Ammon's horn (tissue), 1 donor: ENCODE measurements around the gene LTBR.
"Not testable (repeated sequence)": the region's sequence is repeated elsewhere in the genome, so short reads cannot be mapped to it uniquely, and the experiment has no call there.

Experiments
- DNase-seq: peaks from one replicate; pipeline ENCODE4 v3.0.0-alpha.2; 2016; ENCODE audit warnings: low spot score

Gene LTBR

GRCh38 chr12:6383572-6384498, at the start of gene LTBR:
Gene LTBR, plus strand, starts transcription at chr12:6384162. Its CDS starts 197 bp downstream, at chr12:6384359.
- DNase-seq: peak; percentile 84

- no peak for DNase-seq
These were observed 49.6 kb upstream of the LTBR start for GRCh38 chr12:6334359-6334758.

- no peak for DNase-seq
These were observed 49.0 kb upstream of the LTBR start for GRCh38 chr12:6334940-6335450.

GRCh38 chr12:6335451-6336078, 48.4 kb upstream of the LTBR start:
- DNase-seq: peak; percentile 53

- DNase-seq: peak; percentile 87
These were observed 47.7 kb upstream of the LTBR start for GRCh38 chr12:6336079-6336888.

- DNase-seq: no peak
These were observed 46.8 kb upstream of the LTBR start for GRCh38 chr12:6336889-6337853.

- no peak for DNase-seq
These were observed 46.0 kb upstream of the LTBR start for GRCh38 chr12:6337958-6338433.

GRCh38 chr12:6338536-6338935, 45.4 kb upstream of the LTBR start:
- not testable (repeated sequence) for DNase-seq

- no peak for DNase-seq
These were observed 45.0 kb upstream of the LTBR start for GRCh38 chr12:6338955-6339354.

- peak; percentile 46 for DNase-seq
These were observed 43.8 kb upstream of the LTBR start for GRCh38 chr12:6340032-6340638.

- DNase-seq: no peak
These were observed 43.1 kb upstream of the LTBR start for GRCh38 chr12:6340745-6341416.

GRCh38 chr12:6341417-6342139, 42.4 kb upstream of the LTBR start, which contains the start of gene TNFRSF1A:
Gene TNFRSF1A, minus strand, starts transcription at chr12:6342076. Its CDS starts 262 bp downstream, at chr12:6341814.
- DNase-seq: peak; percentile 86

GRCh38 chr12:6342140-6342889, 41.6 kb upstream of the LTBR start:
- no peak for DNase-seq

GRCh38 chr12:6343518-6343917, 40.4 kb upstream of the LTBR start:
- no peak for DNase-seq

GRCh38 chr12:6344101-6344660, 39.8 kb upstream of the LTBR start:
- DNase-seq: not testable (repeated sequence)

GRCh38 chr12:6345319-6346091, 38.5 kb upstream of the LTBR start:
- no peak for DNase-seq

GRCh38 chr12:6346235-6346832, 37.6 kb upstream of the LTBR start:
- DNase-seq: no peak
